Parathyroid adenoma (tissue), 2 donors: ENCODE results near the gene CARM1.
"Not testable (repeated sequence)": the region's sequence is repeated elsewhere in the genome, so short reads cannot be mapped to it uniquely, and the experiment has no call there.

ENCODE experiments used
- H2AFZ ChIP-seq: fragments of 300-600 bp; sonication (generic); one replicate; pipeline ENCODE4 v1.7.0; 2017; ENCODE audit warnings: antibody characterized with exemption, mild to moderate bottlenecking
- H3K27ac ChIP-seq: fragments of 300-600 bp; sonication (generic); one replicate; pipeline ENCODE4 v1.7.0; 2017
- H3K27me3 ChIP-seq: fragments of 300-600 bp; sonication (generic); one replicate; pipeline ENCODE4 v1.7.0; 2017; ENCODE audit warnings: low read length; ENCODE audit not compliant: control insufficient read depth, insufficient read depth
- H3K36me3 ChIP-seq: fragments of 300-600 bp; sonication (generic); one replicate; pipeline ENCODE4 v1.7.0; 2017; ENCODE audit warnings: low read length; ENCODE audit not compliant: control insufficient read depth, insufficient read depth
- H3K4me1 ChIP-seq: fragments of 300-600 bp; sonication (generic); one replicate; pipeline ENCODE4 v1.7.0; 2017; ENCODE audit warnings: control low read depth
- H3K4me2 ChIP-seq: fragments of 300-600 bp; sonication (generic); one replicate; pipeline ENCODE4 v1.7.0; 2017; ENCODE audit warnings: low read length
- H3K4me3 ChIP-seq: fragments of 300-600 bp; sonication (generic); one replicate; pipeline ENCODE4 v1.7.0; 2017; ENCODE audit warnings: low read depth, low read length
- H3K79me2 ChIP-seq: fragments of 300-600 bp; sonication (generic); one replicate; pipeline ENCODE4 v1.7.0; 2017; ENCODE audit warnings: control low read depth
- H3K9ac ChIP-seq: fragments of 300-600 bp; sonication (generic); one replicate; pipeline ENCODE4 v1.7.0; 2017; ENCODE audit warnings: mild to moderate bottlenecking
- H3K9me3 ChIP-seq: fragments of 300-600 bp; sonication (generic); one replicate; pipeline ENCODE4 v1.7.0; 2017; ENCODE audit warnings: low read length; ENCODE audit not compliant: control insufficient read depth
- TF ChIP-seq, protein P1 (sequence below): fragments of 300-600 bp; sonication (generic); IDR thresholded peaks from one replicate; pipeline ENCODE4 v1.7.0; 2017; ENCODE audit warnings: antibody characterized with exemption, mild to moderate bottlenecking
- donor health status: primary hyperparathyroidism.

CARM1 gene

DNA sequence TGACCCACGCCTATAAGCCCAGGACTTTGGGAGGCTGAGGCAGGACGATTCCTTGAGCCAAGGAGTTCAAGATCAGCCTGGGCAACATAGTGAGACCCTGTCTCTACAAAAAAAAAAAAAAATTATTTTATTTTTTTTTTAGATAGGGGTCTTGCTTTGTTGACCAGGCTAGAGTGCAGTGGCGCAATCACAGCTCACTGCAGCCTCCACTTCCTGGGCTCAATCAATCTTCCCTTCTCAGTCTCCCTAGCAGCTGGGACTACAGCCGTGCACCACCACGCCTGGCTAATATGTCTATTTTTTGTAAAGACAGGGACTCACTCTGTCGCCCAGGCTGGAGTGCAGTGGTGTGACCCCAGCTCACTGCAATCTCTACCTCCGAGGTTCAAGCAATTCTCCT lies 18.4 kb upstream of the CARM1 start:
- H3K4me3 ChIP-seq, result no peak overlapping the region
- H2AFZ ChIP-seq, result no peak overlapping the region
- no peaks in the 10 kb centered on the region for H3K36me3 ChIP-seq
- no peaks in the 10 kb centered on the region for H3K9me3 ChIP-seq
- H3K4me2 ChIP-seq, result no peak overlapping the region
- H3K4me1 ChIP-seq, result no peaks in the 10 kb centered on the region
- TF ChIP-seq, protein P1, sequence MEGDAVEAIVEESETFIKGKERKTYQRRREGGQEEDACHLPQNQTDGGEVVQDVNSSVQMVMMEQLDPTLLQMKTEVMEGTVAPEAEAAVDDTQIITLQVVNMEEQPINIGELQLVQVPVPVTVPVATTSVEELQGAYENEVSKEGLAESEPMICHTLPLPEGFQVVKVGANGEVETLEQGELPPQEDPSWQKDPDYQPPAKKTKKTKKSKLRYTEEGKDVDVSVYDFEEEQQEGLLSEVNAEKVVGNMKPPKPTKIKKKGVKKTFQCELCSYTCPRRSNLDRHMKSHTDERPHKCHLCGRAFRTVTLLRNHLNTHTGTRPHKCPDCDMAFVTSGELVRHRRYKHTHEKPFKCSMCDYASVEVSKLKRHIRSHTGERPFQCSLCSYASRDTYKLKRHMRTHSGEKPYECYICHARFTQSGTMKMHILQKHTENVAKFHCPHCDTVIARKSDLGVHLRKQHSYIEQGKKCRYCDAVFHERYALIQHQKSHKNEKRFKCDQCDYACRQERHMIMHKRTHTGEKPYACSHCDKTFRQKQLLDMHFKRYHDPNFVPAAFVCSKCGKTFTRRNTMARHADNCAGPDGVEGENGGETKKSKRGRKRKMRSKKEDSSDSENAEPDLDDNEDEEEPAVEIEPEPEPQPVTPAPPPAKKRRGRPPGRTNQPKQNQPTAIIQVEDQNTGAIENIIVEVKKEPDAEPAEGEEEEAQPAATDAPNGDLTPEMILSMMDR, result no peak
- H3K79me2 ChIP-seq, result no peaks in the 10 kb centered on the region
- H3K27ac ChIP-seq, result no peak overlapping the region
- H3K27me3 ChIP-seq, result no peaks in the 10 kb centered on the region
- H3K9ac ChIP-seq, result no peak overlapping the region

DNA sequence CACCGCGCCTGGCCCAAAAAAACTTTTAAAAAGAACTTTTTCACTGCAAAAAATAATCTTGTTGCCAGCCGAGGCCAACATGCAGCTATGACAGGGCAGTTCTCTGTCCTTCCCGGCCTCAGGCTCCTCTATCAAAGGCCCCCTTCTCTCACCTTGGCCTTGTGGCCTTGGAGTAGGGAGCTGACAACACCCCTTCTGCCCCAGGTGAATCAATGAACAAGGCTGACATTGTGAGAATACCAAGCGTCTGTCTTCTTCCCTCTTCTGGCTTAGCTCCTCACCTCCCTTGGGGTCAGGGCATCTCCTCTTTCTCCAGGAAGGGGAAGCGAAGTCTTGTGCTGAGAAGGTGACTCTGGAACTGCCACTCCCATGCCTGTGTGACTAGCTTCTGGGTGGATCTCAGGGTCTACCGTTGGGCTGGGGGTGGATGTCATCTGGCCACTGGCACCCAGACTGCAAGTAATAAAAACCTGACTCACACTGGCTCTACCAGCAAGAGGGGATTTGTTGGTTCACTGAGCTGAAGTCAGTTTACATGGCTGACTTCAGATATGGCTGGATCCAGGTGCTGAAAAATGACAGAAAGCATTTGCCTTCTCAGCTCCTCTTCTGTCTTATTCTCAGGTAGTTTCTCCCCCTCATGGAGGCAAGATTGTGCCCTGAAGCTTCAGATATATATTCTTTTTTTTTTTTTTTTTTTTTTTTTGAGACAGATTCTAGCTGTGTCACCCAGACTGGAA lies 16.8 kb upstream of the CARM1 start:
- TF ChIP-seq, protein P1, result no peak
- H3K4me1 ChIP-seq, result no peaks in the 10 kb centered on the region
- H3K36me3 ChIP-seq, result no peaks in the 10 kb centered on the region
- H3K4me2 ChIP-seq, result no peak overlapping the region
- H2AFZ ChIP-seq, result no peak overlapping the region
- no peak overlapping the region for H3K27ac ChIP-seq
- H3K79me2 ChIP-seq, result no peaks in the 10 kb centered on the region
- H3K4me3 ChIP-seq, result no peak overlapping the region
- no peaks in the 10 kb centered on the region for H3K9me3 ChIP-seq
- no peaks in the 10 kb centered on the region for H3K27me3 ChIP-seq
- H3K9ac ChIP-seq, result no peak overlapping the region

DNA sequence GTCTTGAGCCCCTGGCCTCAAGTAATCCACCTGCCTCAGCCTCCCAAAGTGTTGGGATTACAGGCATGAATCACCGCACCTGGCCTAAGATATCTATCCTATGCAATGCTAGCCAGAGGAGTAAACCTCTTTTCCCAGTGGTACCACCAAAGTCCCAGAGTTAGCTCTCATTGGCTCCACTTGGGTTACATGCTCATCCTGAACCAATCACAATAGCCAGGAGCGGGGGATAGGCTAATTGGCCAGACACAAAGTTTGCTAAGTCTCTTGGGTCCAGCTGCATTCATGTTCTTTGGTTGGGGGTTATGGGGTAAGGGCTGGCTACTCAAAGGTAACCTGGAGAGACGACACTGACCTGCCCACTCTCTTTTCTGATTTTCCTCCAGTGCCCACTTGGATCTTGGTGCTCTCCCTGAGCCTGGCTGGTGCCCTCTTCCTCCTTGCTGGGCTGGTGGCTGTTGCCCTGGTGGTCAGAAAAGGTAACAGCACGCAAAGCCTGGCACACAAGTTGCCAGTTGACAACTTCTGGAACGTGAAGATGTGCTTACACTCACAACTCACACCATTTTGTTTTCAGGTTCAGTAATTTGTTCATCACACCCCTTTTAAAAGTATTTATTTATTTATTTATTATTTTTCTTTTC lies 15.4 kb upstream of the CARM1 start:
- no peaks in the 10 kb centered on the region for H3K27me3 ChIP-seq
- H3K4me2 ChIP-seq, result no peak overlapping the region
- no peaks in the 10 kb centered on the region for H3K4me1 ChIP-seq
- H3K36me3 ChIP-seq, result no peaks in the 10 kb centered on the region
- H3K9me3 ChIP-seq, result no peaks in the 10 kb centered on the region
- no peak overlapping the region for H2AFZ ChIP-seq
- H3K9ac ChIP-seq, result no peak overlapping the region
- TF ChIP-seq, protein P1, result peak; percentile 32
- H3K27ac ChIP-seq, result no peak overlapping the region
- H3K79me2 ChIP-seq, result no peaks in the 10 kb centered on the region
- no peak overlapping the region for H3K4me3 ChIP-seq

DNA sequence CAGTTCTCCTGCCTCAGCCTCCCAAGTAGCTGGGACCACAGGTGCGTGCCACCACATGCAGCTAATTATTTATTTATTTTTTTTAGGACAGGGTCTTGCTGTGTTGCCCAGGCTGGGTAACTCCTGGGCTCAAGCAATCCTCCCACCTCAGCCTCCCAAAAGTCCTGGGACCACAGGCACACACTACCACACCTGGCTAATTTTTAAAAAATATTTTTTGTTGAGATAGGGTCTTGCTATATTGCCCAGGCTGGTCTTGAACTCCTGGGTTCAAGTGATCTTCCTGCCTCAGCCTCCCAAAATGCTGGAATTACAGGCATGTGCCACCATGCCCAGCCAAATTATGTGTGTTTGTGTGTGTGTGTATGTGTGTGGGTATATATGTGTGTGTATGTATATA lies 14.5 kb upstream of the CARM1 start:
- H3K79me2 ChIP-seq, H3K4me3 ChIP-seq, H2AFZ ChIP-seq, H3K4me1 ChIP-seq, H3K27ac ChIP-seq, H3K9me3 ChIP-seq, H3K27me3 ChIP-seq, H3K36me3 ChIP-seq, H3K4me2 ChIP-seq, H3K9ac ChIP-seq: not testable (repeated sequence)

DNA sequence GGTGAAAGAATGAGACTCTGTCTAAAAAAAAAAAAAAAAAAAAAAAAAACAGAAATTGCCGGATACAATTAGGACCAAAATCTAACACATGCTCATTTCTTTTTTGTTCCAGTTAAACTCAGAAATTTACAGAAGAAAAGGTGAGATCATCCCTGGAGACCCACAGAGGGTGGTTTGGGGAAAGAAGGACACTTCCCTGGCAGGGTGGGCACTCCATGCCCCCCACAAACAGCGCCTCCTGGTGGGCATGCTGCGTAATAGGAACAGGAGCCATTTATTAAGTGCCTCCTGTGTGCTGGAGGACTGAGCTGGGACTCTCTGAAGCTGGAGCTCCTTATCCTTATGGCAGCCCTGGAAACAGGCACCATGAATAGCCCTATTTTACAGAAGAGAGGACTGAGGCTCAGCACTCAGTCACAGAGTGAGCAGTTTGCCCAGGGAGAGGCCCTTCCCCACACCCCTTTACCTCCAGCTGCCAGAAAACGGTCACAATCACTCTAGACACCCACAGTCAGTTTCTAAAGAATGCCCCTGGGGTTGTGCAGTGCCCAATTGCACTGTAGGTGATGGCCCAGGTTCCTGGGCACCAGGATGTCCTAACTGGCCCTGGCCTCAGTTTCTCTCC lies 13.0 kb upstream of the CARM1 start:
- Histone ChIP-seq H3K9ac (no peak overlapping the region), H3K27me3 (no peaks in the 10 kb centered on the region), H3K27ac (no peak overlapping the region), H2AFZ (no peak overlapping the region), H3K79me2 (no peaks in the 10 kb centered on the region), H3K4me1 (no peaks in the 10 kb centered on the region), H3K36me3 (no peaks in the 10 kb centered on the region), H3K9me3 (no peaks in the 10 kb centered on the region), H3K4me2 (no peak overlapping the region), H3K4me3 (no peak overlapping the region)
- TF ChIP-seq, protein P1, result peak; percentile 20
